PC-3 (cell line): Measurements from ENCODE around the gene LRWD1. TPM values are rescaled to one million over a fixed set of nuclear protein-coding genes. Genes with fewer than 3 reads are reported as not detected.
A peak's percentile ranks its signal among the peaks of the same experiment; 100 is the strongest.

ENCODE experiments used
- ATAC-seq: fragments of 200-7000 bp; cut with Tn5 transposase; 2 replicates; pipeline ENCODE4 v1.9.1; 2020; ENCODE audit warnings: mild to moderate bottlenecking, moderate library complexity
- BruUV-seq: library from RNA; stranded (reverse); fragments of 400-500 nt; replicated peaks from 2 replicates; lab custom pipeline; 2021; lab: Mats Ljungman, UMichigan
- CTCF ChIA-PET: fragments of 300-600 bp; sonication (Branson Sonifier 250); formaldehyde crosslinking; loops from one replicate; lab custom pipeline; 2022; ENCODE audit warnings: antibody characterized with exemption; lab: Charles Lee
- POLR2A ChIA-PET: fragments of 300-600 bp; sonication (Branson Sonifier 250); formaldehyde crosslinking; loops from one replicate; lab custom pipeline; 2022; ENCODE audit warnings: antibody characterized with exemption; ENCODE audit not compliant: unreplicated experiment; lab: Charles Lee
- DNase-seq: peaks from one replicate; pipeline ENCODE4 v3.0.0-alpha.2; 2015
- H2AFZ ChIP-seq: fragments of 300-600 bp; sonication (generic); 2 replicates; pipeline ENCODE4 v1.6.0; 2016; ENCODE audit warnings: antibody characterized with exemption, low read length
- H3F3A ChIP-seq: fragments of 300-600 bp; sonication (generic); one replicate; pipeline ENCODE4 v1.6.0; 2017; ENCODE audit warnings: antibody characterized with exemption, low read length, control low read depth, mild to moderate bottlenecking; ENCODE audit not compliant: unreplicated experiment
- H3K27ac ChIP-seq: fragments of 300-600 bp; sonication (generic); 2 replicates; pipeline ENCODE4 v1.5.1; 2016; ENCODE audit warnings: mild to moderate bottlenecking, low read length
- H3K27me3 ChIP-seq: fragments of 300-600 bp; sonication (generic); 2 replicates; pipeline ENCODE4 v1.6.1; 2016; ENCODE audit warnings: low read length, mixed read lengths
- H3K36me3 ChIP-seq: fragments of 300-600 bp; sonication (generic); 2 replicates; pipeline ENCODE4 v1.6.1; 2016; ENCODE audit warnings: low read depth, mixed run types, low read length, mixed read lengths
- H3K4me1 ChIP-seq: fragments of 300-600 bp; sonication (generic); 2 replicates; pipeline ENCODE4 v1.5.1; 2016; ENCODE audit warnings: low read length; ENCODE audit not compliant: insufficient read depth
- H3K4me2 ChIP-seq: fragments of 300-600 bp; sonication (generic); 2 replicates; pipeline ENCODE4 v1.6.0; 2016; ENCODE audit warnings: low read length
- H3K4me3 ChIP-seq: fragments of 300-600 bp; sonication (generic); 2 replicates; pipeline ENCODE4 v1.5.1; 2016; ENCODE audit warnings: mild to moderate bottlenecking, low read length, mixed read lengths
- H3K79me2 ChIP-seq: fragments of 300-600 bp; sonication (generic); 2 replicates; pipeline ENCODE4 v1.6.1; 2017; ENCODE audit warnings: low read length, mixed read lengths
- H3K9ac ChIP-seq: fragments of 300-600 bp; sonication (generic); 2 replicates; pipeline ENCODE4 v1.6.0; 2016; ENCODE audit warnings: mild to moderate bottlenecking, low read length
- H3K9me2 ChIP-seq: fragments of 300-600 bp; sonication (generic); replicated peaks from 2 replicates; pipeline ENCODE4 v1.6.1; 2016; ENCODE audit warnings: mixed run types, low read length, mixed read lengths
- H3K9me3 ChIP-seq: fragments of 300-600 bp; sonication (generic); 2 replicates; pipeline ENCODE4 v1.6.1; 2016; ENCODE audit warnings: low read length, mixed read lengths
- H4K20me1 ChIP-seq: fragments of 300-600 bp; sonication (generic); 2 replicates; pipeline ENCODE4 v1.6.1; 2016; ENCODE audit warnings: low read length, mixed read lengths
- CTCF ChIP-seq: fragments of 300-600 bp; sonication (generic); conservative IDR thresholded peaks from 2 replicates; pipeline ENCODE4 v1.5.1; 2017; ENCODE audit warnings: antibody characterized with exemption, low read depth, mild to moderate bottlenecking, low read length
- EZH2 ChIP-seq: fragments of 300-600 bp; sonication (generic); IDR thresholded peaks from one replicate; pipeline ENCODE4 v1.6.1; 2017; ENCODE audit warnings: antibody characterized with exemption, mild to moderate bottlenecking, low read length; ENCODE audit not compliant: unreplicated experiment
- EZH2phosphoT487 ChIP-seq: fragments of 300-600 bp; sonication (generic); IDR thresholded peaks from 2 replicates; pipeline ENCODE4 v1.6.1; 2018; ENCODE audit warnings: mild to moderate bottlenecking, antibody characterized with exemption, low read length, borderline replicate concordance
- intact Hi-C: fragments of 100-400 bp; cut with micrococcal nuclease; formaldehyde crosslinking; loops from 2 replicates; pipeline ENCODE4 v1.9.0; 2023
- total RNA-seq: library from RNA; depleted of rRNA; stranded (reverse); fragments of >200 nt; gene quantifications from 2 replicates; pipeline ENCODE4 v1.2.3, GENCODE V29; 2014

Gene LRWD1
- total RNA-seq, 1 experiment from 2014 or later, result 41.8 TPM

DNA sequence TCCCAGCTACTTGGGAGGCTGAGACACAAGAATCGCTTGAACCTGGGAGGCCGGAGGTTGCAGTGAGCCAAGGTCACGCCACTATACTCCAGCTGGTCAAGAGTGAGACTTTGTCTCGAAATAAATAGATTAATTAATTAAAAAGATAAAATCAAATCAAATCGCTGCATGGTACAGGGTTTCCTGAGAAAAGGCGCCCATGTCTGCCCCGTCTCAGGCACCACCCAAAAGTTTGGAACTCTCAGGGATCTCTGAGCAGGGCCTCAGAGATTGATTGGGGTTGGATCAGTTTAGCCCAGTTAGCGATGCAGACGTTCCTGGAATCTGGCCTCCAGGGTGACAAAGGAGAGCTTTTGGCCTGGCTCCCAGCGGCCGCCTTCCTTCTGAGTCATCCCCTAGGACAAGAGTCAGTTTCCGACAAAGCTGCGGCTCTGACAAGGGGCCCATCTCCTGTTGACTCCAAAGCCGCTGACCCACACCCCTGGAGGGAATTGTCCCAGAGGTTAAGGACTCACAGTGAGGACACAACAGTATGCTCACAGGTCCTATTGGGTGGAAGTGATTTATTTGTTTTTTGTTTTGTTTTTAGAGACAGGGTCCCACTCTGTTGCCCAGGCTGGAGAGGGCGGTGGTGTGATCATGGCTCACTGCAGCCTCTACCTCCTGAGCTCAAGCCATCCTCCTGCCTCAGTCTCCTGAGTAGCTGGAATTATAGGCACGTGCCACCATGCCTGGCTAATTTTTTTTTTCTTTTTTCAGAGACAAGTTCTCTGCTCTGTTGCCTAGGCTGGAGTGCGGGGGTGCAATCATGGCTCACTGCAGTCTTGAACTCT lies 24.6 kb upstream of the LRWD1 start:
- peak; percentile 90 for DNase-seq
- ATAC-seq, result peak; percentile 98
- Histone ChIP-seq H3K4me3 (no peak overlapping the region), H3K79me2 (no peaks in the 10 kb centered on the region), H3K27me3 (no peaks in the 10 kb centered on the region), H3K9ac (no peak overlapping the region), H3K4me1 (peaks cover 11% of the 10 kb centered on the region), H3F3A (peaks cover 4% of the 10 kb centered on the region), H3K4me2 (peak overlapping the region; percentile 64), H3K27ac (peak overlapping the region; percentile 28), H3K9me2 (no peaks in the 10 kb centered on the region), H3K36me3 (no peaks in the 10 kb centered on the region), H4K20me1 (no peaks in the 10 kb centered on the region), H3K9me3 (no peaks in the 10 kb centered on the region), H2AFZ (no peak overlapping the region)
- POLR2A ChIA-PET, result interaction anchor here (0.6 kb wide), 1 partner anchor 28 kb away, joined by 3 read pairs; no protein-coding TSS in a partner anchor
- BruUV-seq, result no TSS peak
- CTCF ChIA-PET, result interaction anchor here (0.6 kb wide), 1 partner anchor 47 kb away, joined by 7 read pairs; no protein-coding TSS in a partner anchor
- intact Hi-C loops, result no loop called here
- TF ChIP-seq CTCF (no peak), EZH2phosphoT487 (no peak), EZH2 (no peak)

DNA sequence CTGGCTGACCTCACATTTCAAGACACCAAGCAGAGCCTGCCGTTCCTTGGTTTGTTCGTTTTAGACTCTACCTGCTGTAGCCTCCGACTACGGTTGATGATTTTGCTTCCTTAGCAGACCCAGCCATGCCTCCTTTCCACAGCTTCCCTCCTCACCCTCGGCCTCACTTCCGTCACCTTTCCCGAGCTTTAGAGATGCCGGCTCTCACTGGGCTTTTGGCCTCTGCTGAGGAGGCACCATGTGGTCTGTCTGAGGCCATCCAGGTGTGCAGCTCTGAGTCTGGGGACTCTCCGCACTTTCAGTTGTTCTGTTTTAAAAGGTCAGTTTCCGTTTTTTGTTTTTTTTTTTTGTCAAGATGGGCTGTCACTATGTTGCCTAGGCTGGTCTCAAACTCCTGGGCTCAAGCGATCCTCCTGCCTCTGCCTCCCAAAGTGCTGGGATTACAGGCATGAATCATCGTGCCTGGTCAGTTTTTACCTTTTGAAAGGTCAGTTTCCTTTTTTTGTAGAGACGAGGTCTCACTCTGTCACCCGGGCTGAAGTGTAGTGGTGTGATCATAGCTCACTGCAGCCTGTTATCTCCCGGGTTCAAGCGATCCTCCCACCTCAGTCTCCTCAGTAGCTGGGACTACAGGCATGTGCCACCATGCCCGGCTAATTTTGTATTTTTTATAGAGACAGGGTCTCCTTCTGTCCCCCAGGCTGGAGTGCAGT lies 19.7 kb upstream of the LRWD1 start:
- H3K79me2 ChIP-seq, result no peaks in the 10 kb centered on the region
- no peaks in the 10 kb centered on the region for H3K27me3 ChIP-seq
- TF ChIP-seq EZH2phosphoT487 (no peak), EZH2 (no peak), CTCF (no peak)
- no peak for ATAC-seq
- no peak overlapping the region for H3K27ac ChIP-seq
- DNase-seq, result no peak
- H3K4me2 ChIP-seq, result no peak overlapping the region
- BruUV-seq, result no TSS peak
- H3K9me3 ChIP-seq, result no peaks in the 10 kb centered on the region
- H4K20me1 ChIP-seq, result no peaks in the 10 kb centered on the region
- no peak overlapping the region for H3K4me3 ChIP-seq
- no peaks in the 10 kb centered on the region for H3K36me3 ChIP-seq
- no peaks in the 10 kb centered on the region for H3K9me2 ChIP-seq
- H3K4me1 ChIP-seq, result peaks cover 12% of the 10 kb centered on the region
- no peak overlapping the region for H2AFZ ChIP-seq
- intact Hi-C loops, result no loop called here
- no peak overlapping the region for H3K9ac ChIP-seq
- POLR2A ChIA-PET, result no interaction called here
- CTCF ChIA-PET, result no interaction called here
- H3F3A ChIP-seq, result no peaks in the 10 kb centered on the region
